ENCODE measurements around the gene KIF11. TPM values are rescaled to one million over a fixed set of nuclear protein-coding genes. Genes with fewer than 3 reads are reported as not detected.

The KIF11 gene
- polyA plus RNA-seq = 10 to 100 TPM in 2 of 4 donors, 1 to 10 TPM in 1, under 1 TPM in 1; 0.89 to 13.4 (median 6.9) TPM
- long read RNA-seq, donor 1, full-length matches to known transcripts = 2 of 10 reads
- long read RNA-seq, donor 1, partial matches to known transcripts = 8 of 10 reads
- long read RNA-seq, donor 1, other reads (novel, unspliced or antisense) = 0 of 10 reads
- long read RNA-seq, donor 2 = 0 reads
- long read RNA-seq, donor 3, full-length matches to known transcripts = 2 of 2 reads
- long read RNA-seq, donor 3, partial matches to known transcripts = 0 of 2 reads
- long read RNA-seq, donor 3, other reads (novel, unspliced or antisense) = 0 of 2 reads
- long read RNA-seq, donor 4 = 0 reads
- long read RNA-seq, donor 5 = 0 reads
- long read RNA-seq, donor 6, full-length matches to known transcripts = 2 of 2 reads
- long read RNA-seq, donor 6, partial matches to known transcripts = 0 of 2 reads
- long read RNA-seq, donor 6, other reads (novel, unspliced or antisense) = 0 of 2 reads
- long read RNA-seq, donor 7 = 0 reads
- long read RNA-seq, donor 8 = 0 reads
- long read RNA-seq, donor 9 = 0 reads
- long read RNA-seq, donor 10, full-length matches to known transcripts = 3 of 3 reads
- long read RNA-seq, donor 10, partial matches to known transcripts = 0 of 3 reads
- long read RNA-seq, donor 10, other reads (novel, unspliced or antisense) = 0 of 3 reads

- H3K36me3 ChIP-seq (ENCODE audit: control insufficient read depth in 3 of 3, insufficient read depth in 2 of 3, low read depth in 1 of 3, low read length in 3 of 3) = no peaks in the 10 kb centered on the region
- H3K4me1 ChIP-seq (ENCODE audit: control insufficient read depth in 3 of 3, insufficient read depth in 2 of 3, low read depth in 1 of 3, low read length in 2 of 3) = peaks cover 0 to 6% (median 0%) of the 10 kb centered on the region in 3 donors
- H3K9me3 ChIP-seq (ENCODE audit: control insufficient read depth in 2 of 2, insufficient read depth in 1 of 2, low read depth in 1 of 2, low read length in 1 of 2) = no peaks in the 10 kb centered on the region
- WGBS, 3 donors = 0% methylated on average over 61 of the region's 61 CpGs
- DNase-seq (peak; percentile 98), FAIRE-seq (no peak)
- H3K27ac ChIP-seq (ENCODE audit: low read depth in 1 of 3, low read length in 2 of 3) = peak within 1 kb of the TSS; percentile 90 to 97 (median 93)
- H3K4me3 ChIP-seq (ENCODE audit: low read depth in 1 of 3, low read length in 3 of 3) = peak within 1 kb of the TSS; percentile 70 to 92 (median 85)
- no peaks in the 10 kb centered on the region for H3K27me3 ChIP-seq (ENCODE audit: control insufficient read depth in 3 of 3, insufficient read depth in 3 of 3, low read length in 3 of 3)
Measured at GRCh38 chr10:92592761-92593618, at the start of gene KIF11. TSS of gene KIF11 (plus strand) at chr10:92593130. CDS start at chr10:92593376, 246 bp downstream.

- peaks cover 0 to 9% (median 1%) of the 10 kb centered on the region in 3 donors for H3K36me3 ChIP-seq (ENCODE audit: control insufficient read depth in 3 of 3, insufficient read depth in 2 of 3, low read depth in 1 of 3, low read length in 3 of 3)
- WGBS, 3 donors = 56 to 81% (median 60%) methylated on average over 3 of the region's 3 CpGs
- H3K4me1 ChIP-seq (ENCODE audit: control insufficient read depth in 3 of 3, insufficient read depth in 2 of 3, low read depth in 1 of 3, low read length in 2 of 3) = peaks cover 0 to 3% (median 0%) of the 10 kb centered on the region in 3 donors
- no peak for DNase-seq
- H3K9me3 ChIP-seq (ENCODE audit: control insufficient read depth in 2 of 2, insufficient read depth in 1 of 2, low read depth in 1 of 2, low read length in 1 of 2) = no peaks in the 10 kb centered on the region
- H3K4me3 ChIP-seq (ENCODE audit: low read depth in 1 of 3, low read length in 3 of 3) = no peak overlapping the region
- FAIRE-seq = no peak
- H3K27me3 ChIP-seq (ENCODE audit: control insufficient read depth in 3 of 3, insufficient read depth in 3 of 3, low read length in 3 of 3) = no peaks in the 10 kb centered on the region
- no peak overlapping the region for H3K27ac ChIP-seq (ENCODE audit: low read depth in 1 of 3, low read length in 2 of 3)
Measured at GRCh38 chr10:92544296-92544695, 48.6 kb upstream of the KIF11 start.

GRCh38 chr10:92545556-92545955, 47.4 kb upstream of the KIF11 start:
- peaks cover 0 to 3% (median 0%) of the 10 kb centered on the region in 3 donors for H3K4me1 ChIP-seq (ENCODE audit: control insufficient read depth in 3 of 3, insufficient read depth in 2 of 3, low read depth in 1 of 3, low read length in 2 of 3)
- no peak overlapping the region for H3K4me3 ChIP-seq (ENCODE audit: low read depth in 1 of 3, low read length in 3 of 3)
- H3K36me3 ChIP-seq (ENCODE audit: control insufficient read depth in 3 of 3, insufficient read depth in 2 of 3, low read depth in 1 of 3, low read length in 3 of 3) = peaks cover 0 to 10% (median 1%) of the 10 kb centered on the region in 3 donors
- no peak for FAIRE-seq
- no peak for DNase-seq
- no peak overlapping the region for H3K27ac ChIP-seq (ENCODE audit: low read depth in 1 of 3, low read length in 2 of 3)
- H3K9me3 ChIP-seq (ENCODE audit: control insufficient read depth in 2 of 2, insufficient read depth in 1 of 2, low read depth in 1 of 2, low read length in 1 of 2) = no peaks in the 10 kb centered on the region
- no peaks in the 10 kb centered on the region for H3K27me3 ChIP-seq (ENCODE audit: control insufficient read depth in 3 of 3, insufficient read depth in 3 of 3, low read length in 3 of 3)
- WGBS, 3 donors = 93 to 100% (median 95%) methylated on average over 1 of the region's 1 CpG

GRCh38 chr10:92547676-92548075, 45.3 kb upstream of the KIF11 start:
- H3K9me3 ChIP-seq (ENCODE audit: control insufficient read depth in 2 of 2, insufficient read depth in 1 of 2, low read depth in 1 of 2, low read length in 1 of 2) = no peaks in the 10 kb centered on the region
- H3K36me3 ChIP-seq (ENCODE audit: control insufficient read depth in 3 of 3, insufficient read depth in 2 of 3, low read depth in 1 of 3, low read length in 3 of 3) = peaks cover 0 to 9% (median 1%) of the 10 kb centered on the region in 3 donors
- FAIRE-seq = no peak
- H3K4me1 ChIP-seq (ENCODE audit: control insufficient read depth in 3 of 3, insufficient read depth in 2 of 3, low read depth in 1 of 3, low read length in 2 of 3) = peaks cover 0 to 3% (median 0%) of the 10 kb centered on the region in 3 donors
- no peak for DNase-seq
- no peak overlapping the region for H3K27ac ChIP-seq (ENCODE audit: low read depth in 1 of 3, low read length in 2 of 3)
- no peak overlapping the region for H3K4me3 ChIP-seq (ENCODE audit: low read depth in 1 of 3, low read length in 3 of 3)
- H3K27me3 ChIP-seq (ENCODE audit: control insufficient read depth in 3 of 3, insufficient read depth in 3 of 3, low read length in 3 of 3) = no peaks in the 10 kb centered on the region
- 88 to 92% (median 92%) methylated on average over 4 of the region's 4 CpGs for WGBS, 3 donors

- H3K36me3 ChIP-seq (ENCODE audit: control insufficient read depth in 3 of 3, insufficient read depth in 2 of 3, low read depth in 1 of 3, low read length in 3 of 3) = peaks cover 4 to 18% (median 6%) of the 10 kb centered on the region in 3 donors
Measured at GRCh38 chr10:92550924-92551323, 42.0 kb upstream of the KIF11 start.

GRCh38 chr10:92552310-92552709, 40.6 kb upstream of the KIF11 start:
- H3K27ac ChIP-seq (ENCODE audit: low read depth in 1 of 3, low read length in 2 of 3) = no peak overlapping the region
- H3K27me3 ChIP-seq (ENCODE audit: control insufficient read depth in 3 of 3, insufficient read depth in 3 of 3, low read length in 3 of 3) = no peaks in the 10 kb centered on the region
- H3K36me3 ChIP-seq (ENCODE audit: control insufficient read depth in 3 of 3, insufficient read depth in 2 of 3, low read depth in 1 of 3, low read length in 3 of 3) = peaks cover 4 to 22% (median 6%) of the 10 kb centered on the region in 3 donors
- FAIRE-seq (no peak), DNase-seq (no peak)
- WGBS, 3 donors = 90 to 96% (median 90%) methylated on average over 5 of the region's 5 CpGs
- no peaks in the 10 kb centered on the region for H3K4me1 ChIP-seq (ENCODE audit: control insufficient read depth in 3 of 3, insufficient read depth in 2 of 3, low read depth in 1 of 3, low read length in 2 of 3)
- no peak overlapping the region for H3K4me3 ChIP-seq (ENCODE audit: low read depth in 1 of 3, low read length in 3 of 3)
- H3K9me3 ChIP-seq (ENCODE audit: control insufficient read depth in 2 of 2, insufficient read depth in 1 of 2, low read depth in 1 of 2, low read length in 1 of 2) = peaks cover 0 to 11% of the 10 kb centered on the region in 2 donors

More at GRCh38 chr10:92550924-92551323, 42.0 kb upstream of the KIF11 start:
- no peak for FAIRE-seq
- H3K27ac ChIP-seq (ENCODE audit: low read depth in 1 of 3, low read length in 2 of 3) = no peak overlapping the region
- DNase-seq = no peak
- peaks cover 0 to 11% of the 10 kb centered on the region in 2 donors for H3K9me3 ChIP-seq (ENCODE audit: control insufficient read depth in 2 of 2, insufficient read depth in 1 of 2, low read depth in 1 of 2, low read length in 1 of 2)
- WGBS, 3 donors = 65 to 80% (median 71%) methylated on average over 2 of the region's 2 CpGs
- H3K27me3 ChIP-seq (ENCODE audit: control insufficient read depth in 3 of 3, insufficient read depth in 3 of 3, low read length in 3 of 3) = no peaks in the 10 kb centered on the region
- no peaks in the 10 kb centered on the region for H3K4me1 ChIP-seq (ENCODE audit: control insufficient read depth in 3 of 3, insufficient read depth in 2 of 3, low read depth in 1 of 3, low read length in 2 of 3)
- H3K4me3 ChIP-seq (ENCODE audit: low read depth in 1 of 3, low read length in 3 of 3) = no peak overlapping the region

- no peak overlapping the region for H3K27ac ChIP-seq (ENCODE audit: low read depth in 1 of 3, low read length in 2 of 3)
- WGBS, 3 donors = 98 to 99% (median 99%) methylated on average over 2 of the region's 2 CpGs
- no peaks in the 10 kb centered on the region for H3K27me3 ChIP-seq (ENCODE audit: control insufficient read depth in 3 of 3, insufficient read depth in 3 of 3, low read length in 3 of 3)
- no peaks in the 10 kb centered on the region for H3K4me1 ChIP-seq (ENCODE audit: control insufficient read depth in 3 of 3, insufficient read depth in 2 of 3, low read depth in 1 of 3, low read length in 2 of 3)
- DNase-seq = no peak
- H3K4me3 ChIP-seq (ENCODE audit: low read depth in 1 of 3, low read length in 3 of 3) = no peak overlapping the region
- FAIRE-seq = no peak
- H3K36me3 ChIP-seq (ENCODE audit: control insufficient read depth in 3 of 3, insufficient read depth in 2 of 3, low read depth in 1 of 3, low read length in 3 of 3) = peaks cover 4 to 27% (median 7%) of the 10 kb centered on the region in 3 donors
- H3K9me3 ChIP-seq (ENCODE audit: control insufficient read depth in 2 of 2, insufficient read depth in 1 of 2, low read depth in 1 of 2, low read length in 1 of 2) = peaks cover 0 to 15% of the 10 kb centered on the region in 2 donors
Measured at GRCh38 chr10:92553959-92554358, 39.0 kb upstream of the KIF11 start.

GRCh38 chr10:92559046-92559445, 33.9 kb upstream of the KIF11 start:
- no peaks in the 10 kb centered on the region for H3K4me1 ChIP-seq (ENCODE audit: control insufficient read depth in 3 of 3, insufficient read depth in 2 of 3, low read depth in 1 of 3, low read length in 2 of 3)
- peaks cover 4 to 37% (median 7%) of the 10 kb centered on the region in 3 donors for H3K36me3 ChIP-seq (ENCODE audit: control insufficient read depth in 3 of 3, insufficient read depth in 2 of 3, low read depth in 1 of 3, low read length in 3 of 3)
- DNase-seq = no peak
- no peak overlapping the region for H3K27ac ChIP-seq (ENCODE audit: low read depth in 1 of 3, low read length in 2 of 3)
- 96 to 98% (median 97%) methylated on average over 4 of the region's 4 CpGs for WGBS, 3 donors
- no peak overlapping the region for H3K4me3 ChIP-seq (ENCODE audit: low read depth in 1 of 3, low read length in 3 of 3)
- H3K27me3 ChIP-seq (ENCODE audit: control insufficient read depth in 3 of 3, insufficient read depth in 3 of 3, low read length in 3 of 3) = no peaks in the 10 kb centered on the region
- H3K9me3 ChIP-seq (ENCODE audit: control insufficient read depth in 2 of 2, insufficient read depth in 1 of 2, low read depth in 1 of 2, low read length in 1 of 2) = peaks cover 0 to 17% of the 10 kb centered on the region in 2 donors
- no peak for FAIRE-seq
